IMR-90 (cell line): ENCODE data around the gene TYRP1. TPM values are rescaled to one million over a fixed set of nuclear protein-coding genes. Genes with fewer than 3 reads are reported as not detected.

ENCODE experiments used
- ATAC-seq: fragments of 200-7000 bp; cut with Tn5 transposase; 2 replicates; pipeline ENCODE4 v1.9.1; 2020; ENCODE audit warnings: low read depth, mild to moderate bottlenecking, moderate library complexity
- BruUV-seq: library from RNA; stranded (reverse); fragments of 400-500 nt; replicated peaks from 2 replicates; lab custom pipeline; 2021; lab: Mats Ljungman, UMichigan
- CTCF ChIA-PET: fragments of 300-600 bp; formaldehyde crosslinking; extraction: SDS; loops from one replicate; lab custom pipeline; 2021; ENCODE audit warnings: antibody characterized with exemption; lab: Yijun Ruan, JAX
- POLR2A ChIA-PET: fragments of 300-600 bp; sonication (Branson Sonifier 250); formaldehyde crosslinking; loops from one replicate; lab custom pipeline; 2022; ENCODE audit warnings: antibody characterized with exemption; ENCODE audit not compliant: unreplicated experiment; lab: Charles Lee
- DNase-seq: peaks from one replicate; pipeline ENCODE4 v3.0.0; 2013
- H2AFZ ChIP-seq: replicated peaks from 2 replicates; pipeline ENCODE3; 2013; ENCODE audit warnings: low read length, mild to moderate bottlenecking; ENCODE audit not compliant: poor library complexity
- H2AK5ac ChIP-seq: 2 replicates; pipeline ENCODE4 v1.6.1; 2013; ENCODE audit warnings: low read depth, low read length, inconsistent platforms
- H2AK9ac ChIP-seq: replicated peaks from 2 replicates; pipeline ENCODE3; 2013; ENCODE audit warnings: mild to moderate bottlenecking, low read depth, low read length, moderate library complexity; ENCODE audit not compliant: poor library complexity
- H2BK120ac ChIP-seq: 2 replicates; pipeline ENCODE4 v1.6.1; 2013; ENCODE audit warnings: low read depth, low read length, inconsistent platforms
- H2BK15ac ChIP-seq: 3 replicates; pipeline ENCODE4 v1.6.1; 2013; ENCODE audit warnings: low read depth, low read length, inconsistent platforms
- H2BK20ac ChIP-seq: 2 replicates; pipeline ENCODE4 v1.6.1; 2013; ENCODE audit warnings: low read depth, mild to moderate bottlenecking, inconsistent platforms, low read length, moderate library complexity
- H2BK5ac ChIP-seq: 2 replicates; pipeline ENCODE4 v1.6.1; 2013; ENCODE audit warnings: mild to moderate bottlenecking, low read depth, low read length, inconsistent platforms; ENCODE audit not compliant: poor library complexity, severe bottlenecking
- H3K14ac ChIP-seq: replicated peaks from 2 replicates; pipeline ENCODE4 v1.6.1; 2013; ENCODE audit warnings: low read depth, low read length, inconsistent platforms
- H3K18ac ChIP-seq: 2 replicates; pipeline ENCODE4 v1.6.1; 2013; ENCODE audit warnings: low read depth, low read length, control low read depth
- H3K23ac ChIP-seq: 2 replicates; pipeline ENCODE4 v1.6.1; 2013; ENCODE audit warnings: low read depth, low read length, inconsistent platforms
- H3K27ac ChIP-seq: 2 replicates; pipeline ENCODE4 v1.5.1; 2013; ENCODE audit warnings: mild to moderate bottlenecking, control low read depth, low read length; ENCODE audit not compliant: insufficient read depth
- H3K27me3 ChIP-seq: 2 replicates; pipeline ENCODE4 v1.6.1; 2013; ENCODE audit warnings: low read length; ENCODE audit not compliant: control insufficient read depth, insufficient read depth
- H3K36me3 ChIP-seq: 2 replicates; pipeline ENCODE4 v1.6.1; 2013; ENCODE audit warnings: low read length, mixed read lengths; ENCODE audit not compliant: control insufficient read depth, insufficient read depth
- H3K4ac ChIP-seq: 2 replicates; pipeline ENCODE4 v1.6.1; 2013; ENCODE audit warnings: low read depth, low read length, inconsistent platforms
- H3K4me1 ChIP-seq: 2 replicates; pipeline ENCODE4 v1.6.1; 2013; ENCODE audit warnings: low read length, mixed read lengths; ENCODE audit not compliant: control insufficient read depth, insufficient read depth
- H3K4me2 ChIP-seq: 2 replicates; pipeline ENCODE4 v1.6.1; 2013; ENCODE audit warnings: low read depth, mild to moderate bottlenecking, control low read depth, low read length, moderate library complexity
- H3K4me3 ChIP-seq: 2 replicates; pipeline ENCODE4 v1.5.1; 2013; ENCODE audit warnings: low read depth, mild to moderate bottlenecking, control low read depth, low read length, moderate library complexity; ENCODE audit not compliant: insufficient read depth
- H3K56ac ChIP-seq: 2 replicates; pipeline ENCODE4 v1.6.1; 2013; ENCODE audit warnings: low read length, inconsistent platforms; ENCODE audit not compliant: insufficient read depth; ENCODE audit errors: extremely low read depth
- H3K79me1 ChIP-seq, 2 experiments: 2 replicates each; pipeline ENCODE4 v1.6.1; 2013; ENCODE audit warnings: low read length in 2 of 2, inconsistent platforms in 1 of 2, low read depth in 1 of 2
- H3K9ac ChIP-seq: 2 replicates; pipeline ENCODE4 v1.6.1; 2013; ENCODE audit warnings: low read depth, low read length, control low read depth
- H3K9me1 ChIP-seq: 2 replicates; pipeline ENCODE4 v1.6.1; 2013; ENCODE audit warnings: low read length, inconsistent platforms; ENCODE audit not compliant: insufficient read depth
- H3K9me3 ChIP-seq: 2 replicates; pipeline ENCODE4 v1.6.1; 2013; ENCODE audit warnings: low read length; ENCODE audit not compliant: control insufficient read depth, insufficient read depth
- H4K20me1 ChIP-seq: 2 replicates; pipeline ENCODE4 v1.6.1; 2013; ENCODE audit warnings: low read length, inconsistent platforms; ENCODE audit not compliant: insufficient read depth
- H4K5ac ChIP-seq: 2 replicates; pipeline ENCODE4 v1.6.1; 2013; ENCODE audit warnings: mild to moderate bottlenecking, low read depth, low read length, control low read depth
- H4K8ac ChIP-seq, 2 experiments: 2 replicates each; pipeline ENCODE4 v1.6.1; 2013; ENCODE audit warnings: low read depth in 2 of 2, low read length in 2 of 2, control low read depth in 1 of 2, inconsistent platforms in 1 of 2
- H4K91ac ChIP-seq: 2 replicates; pipeline ENCODE4 v1.6.1; 2013; ENCODE audit warnings: low read depth, low read length, inconsistent platforms; ENCODE audit not compliant: insufficient read depth
- BHLHE40 ChIP-seq: fragments of 150-350 bp; IDR thresholded peaks from 2 replicates; pipeline ENCODE4 v1.6.1; 2016; ENCODE audit warnings: mild to moderate bottlenecking, low read depth, low read length
- CEBPB ChIP-seq: IDR thresholded peaks from 2 replicates; pipeline ENCODE4 v1.6.1; 2012; ENCODE audit warnings: low read depth, low read length, improper control_type of control experiment
- CHD1 ChIP-seq: IDR thresholded peaks from 2 replicates; pipeline ENCODE4 v1.6.1; 2012; ENCODE audit warnings: low read depth, low read length, improper control_type of control experiment
- CTCF ChIP-seq: conservative IDR thresholded peaks from 2 replicates; pipeline ENCODE4 v1.5.1; 2012; ENCODE audit warnings: mild to moderate bottlenecking, low read depth, low read length, improper control_type of control experiment
- ELK1 ChIP-seq: fragments of 150-350 bp; IDR thresholded peaks from 2 replicates; pipeline ENCODE4 v1.6.1; 2016; ENCODE audit warnings: low read depth, mild to moderate bottlenecking, low read length, moderate library complexity, borderline replicate concordance
- FOS ChIP-seq: fragments of 150-350 bp; IDR thresholded peaks from 2 replicates; pipeline ENCODE4 v1.6.1; 2016; ENCODE audit warnings: low read depth, low read length
- MAFK ChIP-seq: IDR thresholded peaks from 2 replicates; pipeline ENCODE4 v1.6.1; 2012; ENCODE audit warnings: low read depth, low read length, improper control_type of control experiment
- MAZ ChIP-seq: IDR thresholded peaks from 2 replicates; pipeline ENCODE4 v1.6.1; 2012; ENCODE audit warnings: low read depth, mild to moderate bottlenecking, low read length, improper control_type of control experiment, moderate library complexity, borderline replicate concordance
- MXI1 ChIP-seq: IDR thresholded peaks from 2 replicates; pipeline ENCODE4 v1.6.1; 2012; ENCODE audit warnings: low read depth, mild to moderate bottlenecking, low read length, moderate library complexity, borderline replicate concordance
- NFE2L2 ChIP-seq: fragments of 150-350 bp; IDR thresholded peaks from 2 replicates; pipeline ENCODE4 v1.6.1; 2016; ENCODE audit warnings: low read depth, mild to moderate bottlenecking, low read length
- POLR2A ChIP-seq: IDR thresholded peaks from 2 replicates; pipeline ENCODE4 v1.6.1; 2012; ENCODE audit warnings: mild to moderate bottlenecking, low read depth, low read length
- RAD21 ChIP-seq: IDR thresholded peaks from 2 replicates; pipeline ENCODE4 v1.6.1; 2012; ENCODE audit warnings: low read length, improper control_type of control experiment
- RCOR1 ChIP-seq: IDR thresholded peaks from 2 replicates; pipeline ENCODE4 v1.6.1; 2012; ENCODE audit warnings: mild to moderate bottlenecking, low read length, improper control_type of control experiment; ENCODE audit not compliant: insufficient replicate concordance
- RFX5 ChIP-seq: IDR thresholded peaks from 2 replicates; pipeline ENCODE4 v1.8.0; 2012; ENCODE audit warnings: low read depth, mild to moderate bottlenecking, low read length, moderate library complexity
- SMC3 ChIP-seq: fragments of 150-350 bp; IDR thresholded peaks from 2 replicates; pipeline ENCODE4 v1.6.1; 2016; ENCODE audit warnings: low read depth, mild to moderate bottlenecking, antibody characterized with exemption, low read length, moderate library complexity
- USF2 ChIP-seq: fragments of 150-350 bp; IDR thresholded peaks from 2 replicates; pipeline ENCODE4 v1.6.1; 2017; ENCODE audit warnings: mild to moderate bottlenecking, antibody characterized with exemption, low read length, low read depth
- WGBS, 2 experiments: methylation state at CpG; one replicate each; pipeline versions ENCODE4 v1.1.5 to v1.1.7; 2013; ENCODE audit warnings: missing lambda C conversion rate in 2 of 2; ENCODE audit not compliant: insufficient read length in 1 of 2; ENCODE audit errors: extremely low coverage in 2 of 2; 5-methylcytosine and 5-hydroxymethylcytosine counted together
- dilution Hi-C: fragments of 300-500 bp; cut with HindIII; formaldehyde crosslinking; loops from one replicate; pipeline ENCODE4 v1.14.3; 2018; ENCODE audit warnings: low sequenced_read_pairs; ENCODE audit not compliant: unreplicated experiment
- in situ Hi-C: fragments of 300-500 bp; cut with MboI; formaldehyde crosslinking; loops from 3 replicates; pipeline ENCODE4 v1.14.3; 2019; ENCODE audit warnings: low sequenced_read_pairs, inconsistent platforms, mixed read lengths
- intact Hi-C: fragments of 100-400 bp; cut with micrococcal nuclease; formaldehyde crosslinking; loops from 2 replicates; pipeline ENCODE4 v1.10.0; 2022
- polyA plus RNA-seq, 3 experiments: library from polyadenylated mRNA; depleted of rRNA; stranded (reverse); fragments of >200 nt; gene quantifications; 2 replicates each; pipeline ENCODE4 v1.2.3, GENCODE V29; 2012; ENCODE audit warnings: low replicate concordance in 1 of 3
- total RNA-seq: library from RNA; depleted of rRNA; stranded (reverse); fragments of >200 nt; gene quantifications from 2 replicates; pipeline ENCODE4 v1.2.3, GENCODE V29; 2012

TYRP1 gene
- total and polyA plus RNA-seq, 2 of the 4 experiments (the other 2 are of a cell fraction): 0.60 to 0.90 TPM

GRCh38 chr9:12670006-12670405, 23.2 kb upstream of the TYRP1 start:
- WGBS, 2 experiments: no CpG with 5 or more reads among the region's 2 CpGs
- H3K36me3 ChIP-seq: no peaks in the 10 kb centered on the region
- TF ChIP-seq CHD1 (no peak), MAZ (no peak), BHLHE40 (no peak), MAFK (no peak), RCOR1 (no peak), MXI1 (no peak), NFE2L2 (no peak), CEBPB (no peak), RFX5 (no peak), CTCF (no peak), FOS (no peak), POLR2A (no peak), RAD21 (no peak), SMC3 (no peak), ELK1 (no peak), USF2 (no peak)
- BruUV-seq: no TSS peak
- no peak overlapping the region for H3K4ac ChIP-seq
- no peak overlapping the region for H4K5ac ChIP-seq
- ChIA-PET CTCF (no interaction called here), POLR2A (no interaction called here)
- no peaks in the 10 kb centered on the region for H3K27me3 ChIP-seq
- no peak overlapping the region for H4K8ac ChIP-seq
- no peak overlapping the region for H3K4me3 ChIP-seq
- no peak overlapping the region for H3K14ac ChIP-seq
- no peak overlapping the region for H2BK15ac ChIP-seq
- no peak overlapping the region for H3K23ac ChIP-seq
- no peak overlapping the region for H2BK5ac ChIP-seq
- intact Hi-C loops (no loop called here), in situ Hi-C loops (no loop called here), dilution Hi-C loops (no loop called here)
- H3K79me1 ChIP-seq: no peaks in the 10 kb centered on the region
- no peaks in the 10 kb centered on the region for H4K20me1 ChIP-seq
- DNase-seq (no peak), ATAC-seq (no peak)
- H3K18ac ChIP-seq: no peak overlapping the region
- no peaks in the 10 kb centered on the region for H3K9me3 ChIP-seq
- no peak overlapping the region for H2AK5ac ChIP-seq
- H2BK120ac ChIP-seq: no peak overlapping the region
- H3K4me1 ChIP-seq: no peaks in the 10 kb centered on the region
- H3K56ac ChIP-seq: no peak overlapping the region
- H3K27ac ChIP-seq: no peak overlapping the region
- H2AK9ac ChIP-seq: no peak overlapping the region
- no peak overlapping the region for H2BK20ac ChIP-seq
- no peak overlapping the region for H3K4me2 ChIP-seq
- no peaks in the 10 kb centered on the region for H3K9me1 ChIP-seq
- H2AFZ ChIP-seq: no peak overlapping the region
- H3K9ac ChIP-seq: no peak overlapping the region
- no peak overlapping the region for H4K91ac ChIP-seq
